Stimulated activated CD8-positive, alpha-beta memory T cell treated with anti-CD3 and anti-CD28 coated beads, Interleukin-4, amount 100 ng/mL, for 4 hours (primary cell): ENCODE measurements around the gene COQ5.

Experiments
- DNase-seq, 2 donors: peaks; one replicate each; pipeline ENCODE4 v3.0.0-alpha.2; 2020; ENCODE audit warnings: low read depth in 2 of 2, low spot score in 1 of 2

Gene COQ5

GRCh38 chr12:120457133-120457532, 71.8 kb downstream of the COQ5 start:
- no peak for DNase-seq

DNA sequence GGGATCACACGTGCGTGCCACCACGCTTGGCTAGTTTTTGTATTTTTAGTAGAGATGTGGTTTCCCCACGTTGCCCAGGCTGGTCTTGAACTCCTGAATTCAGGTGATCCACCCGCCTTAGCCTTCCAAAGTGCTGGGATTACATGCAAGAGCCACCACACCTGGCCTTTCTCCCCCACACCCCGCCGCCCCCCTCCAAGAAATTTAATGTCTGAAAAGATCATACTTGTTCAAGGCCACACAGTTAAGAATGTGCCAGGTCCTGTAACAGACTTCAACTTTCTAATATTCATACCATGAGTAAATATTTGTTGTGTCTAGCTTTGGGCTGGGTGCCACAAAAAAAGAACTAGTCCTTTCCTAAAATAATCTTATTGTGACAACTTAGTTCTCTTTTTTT, 73.7 kb downstream of the COQ5 start:
- DNase-seq = no peak

DNA sequence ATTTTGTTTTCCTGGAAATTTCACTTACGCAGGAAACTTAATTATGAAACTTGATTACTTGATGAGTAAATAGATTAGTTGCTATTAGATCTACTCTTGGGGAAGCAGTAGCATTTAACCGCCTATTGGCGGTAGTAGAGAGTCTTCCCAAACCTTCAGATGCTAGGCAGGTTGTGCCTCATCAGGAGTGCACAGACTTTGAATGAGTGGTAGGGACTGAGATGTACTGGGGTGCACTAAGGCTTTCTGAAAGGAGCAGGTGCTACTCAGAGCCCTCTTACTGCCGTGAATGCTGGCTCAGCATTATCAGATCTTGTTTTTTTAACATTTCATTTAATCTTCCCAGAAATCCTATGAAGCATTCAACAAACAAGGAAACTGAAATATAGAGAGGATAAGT, 75.0 kb downstream of the COQ5 start:
- no peak for DNase-seq
